WTC11 (cell line): ENCODE measurements around the gene CHPF2. TPM values are rescaled to one million over a fixed set of nuclear protein-coding genes. Genes with fewer than 3 reads are reported as not detected.

Source experiments
- ATAC-seq: fragments of 200-7000 bp; cut with Tn5 transposase; 2 replicates; pipeline ENCODE4 v1.10.0; 2021; ENCODE audit warnings: mild to moderate bottlenecking, moderate library complexity
- CTCF ChIA-PET: fragments of 300-600 bp; sonication (Branson Sonifier 250); formaldehyde crosslinking; loops from one replicate; lab custom pipeline; 2021; ENCODE audit warnings: antibody characterized with exemption; lab: Charles Lee
- POLR2A ChIA-PET: fragments of 350-600 bp; sonication (Branson Sonifier 250); formaldehyde crosslinking; loops from one replicate; lab custom pipeline; 2021; ENCODE audit warnings: antibody characterized with exemption; lab: Charles Lee
- DNase-seq: peaks from one replicate; pipeline ENCODE4 v3.0.0; 2021; ENCODE audit warnings: low spot score
- H3K27ac Mint-ChIP-seq: 2 replicates; pipeline ENCODE4 v1.8.0; 2021; ENCODE audit warnings: mixed read lengths
- H3K27me3 Mint-ChIP-seq: 2 replicates; pipeline ENCODE4 v1.8.0; 2021; ENCODE audit warnings: low read depth, mild to moderate bottlenecking, moderate library complexity, mixed read lengths
- H3K36me3 Mint-ChIP-seq: 2 replicates; pipeline ENCODE4 v1.8.0; 2021; ENCODE audit warnings: mixed read lengths
- H3K4me1 Mint-ChIP-seq: 2 replicates; pipeline ENCODE4 v1.8.0; 2022; ENCODE audit warnings: mixed read lengths
- H3K4me3 Mint-ChIP-seq: 2 replicates; pipeline ENCODE4 v1.8.0; 2021; ENCODE audit warnings: mild to moderate bottlenecking, moderate library complexity, mixed read lengths
- H3K9me3 Mint-ChIP-seq: 2 replicates; pipeline ENCODE4 v1.8.0; 2021; ENCODE audit warnings: mixed read lengths
- ATF3 ChIP-seq: sonication (generic); formaldehyde crosslinking; conservative IDR thresholded peaks from 2 replicates; pipeline ENCODE4 v1.8.1; 2022; ENCODE audit warnings: mild to moderate bottlenecking, missing genetic modification reagents
- ATF6 ChIP-seq: sonication (generic); formaldehyde crosslinking; IDR thresholded peaks from 2 replicates; pipeline ENCODE4 v1.8.1; 2023; ENCODE audit warnings: mild to moderate bottlenecking, missing genetic modification reagents
- CTCF ChIP-seq: fragments of 200-600 bp; IDR thresholded peaks from 2 replicates; pipeline ENCODE4 v1.8.0; 2022; ENCODE audit warnings: antibody characterized with exemption
- E2F4 ChIP-seq: sonication (generic); formaldehyde crosslinking; IDR thresholded peaks from 2 replicates; pipeline ENCODE4 v1.8.1; 2022; ENCODE audit warnings: low read depth, mild to moderate bottlenecking, moderate library complexity, missing genetic modification reagents, borderline replicate concordance
- E2F5 ChIP-seq: sonication (generic); formaldehyde crosslinking; IDR thresholded peaks from 2 replicates; pipeline ENCODE4 v1.8.1; 2022; ENCODE audit warnings: mild to moderate bottlenecking, moderate library complexity, missing genetic modification reagents
- FOXP4 ChIP-seq: sonication (generic); formaldehyde crosslinking; IDR thresholded peaks from 2 replicates; pipeline ENCODE4 v1.8.0; 2022; ENCODE audit warnings: mild to moderate bottlenecking, missing genetic modification reagents
- GABPB1 ChIP-seq: sonication (generic); formaldehyde crosslinking; IDR thresholded peaks from 2 replicates; pipeline ENCODE4 v1.8.1; 2023; ENCODE audit warnings: mild to moderate bottlenecking, missing genetic modification reagents
- JAZF1 ChIP-seq: fragments of 250-450 bp; sonication (Bioruptor Pico); IDR thresholded peaks from 2 replicates; pipeline ENCODE4 v1.9.0; 2021; ENCODE audit warnings: moderate library complexity, mild to moderate bottlenecking, inconsistent platforms
- MXD4 ChIP-seq: fragments of 250-450 bp; sonication (Bioruptor Pico); IDR thresholded peaks from 2 replicates; pipeline ENCODE4 v1.8.0; 2021; ENCODE audit warnings: mild to moderate bottlenecking, moderate library complexity, borderline replicate concordance
- NFATC4 ChIP-seq: fragments of 250-450 bp; sonication (Bioruptor Pico); IDR thresholded peaks from 2 replicates; pipeline ENCODE4 v1.9.0; 2021; ENCODE audit warnings: mild to moderate bottlenecking
- NR1H2 ChIP-seq: sonication (generic); formaldehyde crosslinking; IDR thresholded peaks from 2 replicates; pipeline ENCODE4 v1.9.0; 2021; ENCODE audit warnings: mild to moderate bottlenecking, moderate library complexity, missing genetic modification reagents
- TCF7 ChIP-seq: sonication (generic); formaldehyde crosslinking; IDR thresholded peaks from 2 replicates; pipeline ENCODE4 v1.8.0; 2022; ENCODE audit warnings: mild to moderate bottlenecking, low read depth, missing genetic modification reagents, moderate library complexity
- USF2 ChIP-seq: sonication (generic); formaldehyde crosslinking; IDR thresholded peaks from 2 replicates; pipeline ENCODE4 v1.8.1; 2023; ENCODE audit warnings: mild to moderate bottlenecking, missing genetic modification reagents, moderate library complexity
- ZNF138 ChIP-seq: sonication (generic); formaldehyde crosslinking; conservative IDR thresholded peaks from 2 replicates; pipeline ENCODE4 v1.8.1; 2022; ENCODE audit warnings: mild to moderate bottlenecking, moderate library complexity, missing genetic modification reagents
- ZNF232 ChIP-seq: sonication (generic); formaldehyde crosslinking; IDR thresholded peaks from 2 replicates; pipeline ENCODE4 v1.8.0; 2022; ENCODE audit warnings: mild to moderate bottlenecking, missing genetic modification reagents
- ZNF281 ChIP-seq: sonication (generic); formaldehyde crosslinking; IDR thresholded peaks from 2 replicates; pipeline ENCODE4 v1.8.0; 2023; ENCODE audit warnings: mild to moderate bottlenecking, missing genetic modification reagents
- ZNF317 ChIP-seq: sonication (generic); formaldehyde crosslinking; IDR thresholded peaks from 2 replicates; pipeline ENCODE4 v1.8.1; 2023; ENCODE audit warnings: low read depth, mild to moderate bottlenecking, moderate library complexity, missing genetic modification reagents, borderline replicate concordance
- ZNF425 ChIP-seq: fragments of 250-450 bp; sonication (Bioruptor Pico); conservative IDR thresholded peaks from 2 replicates; pipeline ENCODE4 v1.9.0; 2021; ENCODE audit warnings: mild to moderate bottlenecking
- total RNA-seq: library from RNA; stranded (reverse); gene quantifications from 3 replicates; pipeline ENCODE4 v1.2.3, GENCODE V29; 2021

Gene CHPF2
- total RNA-seq, 1 experiment from 2014 or later = 30.7 TPM

- TF ChIP-seq ATF6 (CRISPR knock-in tag) = no peak
- TF ChIP-seq ZNF425 (CRISPR knock-in tag) = no peak
- no peak for TF ChIP-seq NR1H2 (CRISPR knock-in tag)
Observed at GRCh38 chr7:151269511-151269910, 37.2 kb downstream of the CHPF2 start (continued).

GRCh38 chr7:151271699-151272355, 39.5 kb downstream of the CHPF2 start:
- Mint-ChIP-seq H3K27me3 (peaks cover 24% of the 10 kb centered on the region), H3K9me3 (no peaks in the 10 kb centered on the region), H3K4me1 (peaks cover 12% of the 10 kb centered on the region), H3K27ac (no peak overlapping the region), H3K36me3 (no peaks in the 10 kb centered on the region), H3K4me3 (no peak overlapping the region)
- TF ChIP-seq CTCF = no peak
- peak; percentile 44; the same call in 1 of the 2 replicates for TF ChIP-seq GABPB1
- no peak for TF ChIP-seq TCF7
- no peak for TF ChIP-seq NFATC4 (CRISPR knock-in tag)
- ChIA-PET CTCF (interaction anchor here (1.0 to 1.4 kb wide), 2 partner anchors 26 to 28 kb away, joined by 4 read pairs; no protein-coding TSS in a partner anchor), POLR2A (no interaction called here)
- DNase-seq = no peak
- no peak for ATAC-seq

- no peak overlapping the region for H3K27ac Mint-ChIP-seq
- no peak overlapping the region for H3K4me3 Mint-ChIP-seq
- ChIA-PET POLR2A (no interaction called here), CTCF (interaction anchor here (0.9 to 1.4 kb wide), 2 partner anchors 27 to 28 kb away, joined by 4 read pairs; no protein-coding TSS in a partner anchor)
- peaks cover 15% of the 10 kb centered on the region for H3K4me1 Mint-ChIP-seq
- H3K9me3 Mint-ChIP-seq = no peaks in the 10 kb centered on the region
- H3K27me3 Mint-ChIP-seq = peaks cover 28% of the 10 kb centered on the region
- ATAC-seq (no peak), DNase-seq (no peak)
- H3K36me3 Mint-ChIP-seq = no peaks in the 10 kb centered on the region
- TF ChIP-seq FOXP4 (CRISPR knock-in tag) = no peak
- no peak for TF ChIP-seq ZNF232 (CRISPR knock-in tag)
- TF ChIP-seq ZNF281 (CRISPR knock-in tag) = no peak
- no peak for TF ChIP-seq MXD4 (CRISPR knock-in tag)
- no peak for TF ChIP-seq JAZF1 (CRISPR knock-in tag)
- no peak for TF ChIP-seq ZNF138
- TF ChIP-seq E2F5 (CRISPR knock-in tag) = no peak
- TF ChIP-seq ATF3 (CRISPR knock-in tag) = no peak
- TF ChIP-seq ZNF317 (CRISPR knock-in tag) = no peak
- TF ChIP-seq USF2 = no peak
- TF ChIP-seq E2F4 (CRISPR knock-in tag) = no peak
Observed at GRCh38 chr7:151272405-151272804, 40.1 kb downstream of the CHPF2 start.
